HCT116 (cell line): ENCODE measurements around the gene HIBADH.

Experiments used
- CTCF ChIP-seq, 3 experiments: fragments of 200-600 bp in 1 of 3; sonication (generic) in 1 of 3; IDR thresholded peaks in 2 of 3; conservative IDR thresholded peaks in 1 of 3; 2 replicates each; pipeline ENCODE4 v1.5.1; 2012 to 2017; ENCODE audit warnings: low read depth in 2 of 3, low read length in 2 of 3, antibody characterized with exemption in 1 of 3, borderline replicate concordance in 1 of 3, control low read depth in 1 of 3, mild to moderate bottlenecking in 1 of 3, mixed read lengths in 1 of 3, mixed run types in 1 of 3, moderate library complexity in 1 of 3; ENCODE audit not compliant: insufficient read depth in 1 of 3
- EZH2 ChIP-seq: fragments of 200-600 bp; sonication (generic); IDR thresholded peaks from 2 replicates; pipeline ENCODE4 v1.6.1; 2017; ENCODE audit warnings: antibody characterized with exemption, mixed run types
- POLR2A ChIP-seq: IDR thresholded peaks from 2 replicates; pipeline ENCODE4 v1.7.0; 2011; ENCODE audit warnings: borderline replicate concordance; ENCODE audit not compliant: insufficient read depth, insufficient read length; ENCODE audit errors: extremely low read depth
- TCF7L2 ChIP-seq: IDR thresholded peaks from 2 replicates; pipeline ENCODE4 v1.7.0; 2011; ENCODE audit warnings: borderline replicate concordance, inconsistent platforms; ENCODE audit not compliant: insufficient read depth, insufficient read length; ENCODE audit errors: extremely low read depth
- ZBTB33 ChIP-seq: IDR thresholded peaks from 2 replicates; pipeline ENCODE4 v1.6.1; 2011; ENCODE audit warnings: mild to moderate bottlenecking, low read length, moderate library complexity; ENCODE audit not compliant: insufficient replicate concordance; ENCODE audit errors: extremely low read depth
- ZNF274 ChIP-seq: fragments of 200-500 bp; sonication (Bioruptor generic); IDR thresholded peaks from 2 replicates; pipeline ENCODE4 v1.6.1; 2014; ENCODE audit warnings: mild to moderate bottlenecking, low read depth, low read length, inconsistent platforms

- no peak for TF ChIP-seq CTCF (IDR thresholded peaks at IDR 0.05 in 2 of 3, conservative IDR thresholded peaks at IDR 0.05 in 1 of 3; ENCODE audit: borderline replicate concordance in 1 of 3, insufficient read depth in 1 of 3, low read depth in 2 of 3, low read length in 2 of 3)
- TF ChIP-seq POLR2A, result no peak
- no peak for TF ChIP-seq EZH2
- TF ChIP-seq ZBTB33, result no peak
- TF ChIP-seq ZNF274, result no peak
- no peak for TF ChIP-seq TCF7L2
These were observed 115.3 kb downstream of the HIBADH start for GRCh38 chr7:27547401-27547800.
